Hepatocyte (in vitro differentiated cells): Measurements from ENCODE around the gene EIF3D. TPM values are rescaled to one million over a fixed set of nuclear protein-coding genes. Genes with fewer than 3 reads are reported as not detected.

Experiments used
- DNase-seq: peaks from one replicate; pipeline ENCODE4 v3.0.0-alpha.2; 2016; ENCODE audit warnings: low spot score
- H2AFZ ChIP-seq: fragments of 200-600 bp; sonication (generic); 2 replicates; pipeline ENCODE4 v1.6.0; 2016; ENCODE audit warnings: antibody characterized with exemption, mild to moderate bottlenecking
- H3K27ac ChIP-seq: fragments of 200-600 bp; sonication (generic); 2 replicates; pipeline ENCODE4 v1.5.1; 2016; ENCODE audit warnings: mild to moderate bottlenecking
- H3K27me3 ChIP-seq: fragments of 200-600 bp; sonication (generic); 2 replicates; pipeline ENCODE4 v1.6.1; 2016
- H3K36me3 ChIP-seq: fragments of 200-600 bp; sonication (generic); replicated peaks from 2 replicates; pipeline ENCODE4 v1.5.1; 2016; ENCODE audit warnings: low read depth; ENCODE audit not compliant: insufficient read depth
- H3K4me1 ChIP-seq: fragments of 200-600 bp; sonication (generic); 2 replicates; pipeline ENCODE4 v1.5.1; 2016; ENCODE audit warnings: mild to moderate bottlenecking, moderate library complexity; ENCODE audit not compliant: insufficient read depth
- H3K4me2 ChIP-seq: fragments of 200-600 bp; sonication (generic); 2 replicates; pipeline ENCODE4 v1.6.0; 2016
- H3K4me3 ChIP-seq: fragments of 200-600 bp; sonication (generic); 2 replicates; pipeline ENCODE4 v1.5.1; 2016; ENCODE audit warnings: mild to moderate bottlenecking
- H3K79me2 ChIP-seq: fragments of 200-600 bp; sonication (generic); 2 replicates; pipeline ENCODE4 v1.6.0; 2017; ENCODE audit warnings: mild to moderate bottlenecking
- H3K9me2 ChIP-seq: fragments of 200-600 bp; sonication (generic); replicated peaks from 2 replicates; pipeline ENCODE4 v1.6.0; 2017; ENCODE audit warnings: mild to moderate bottlenecking; ENCODE audit not compliant: insufficient read depth
- H3K9me3 ChIP-seq: fragments of 200-600 bp; sonication (generic); 2 replicates; pipeline ENCODE4 v1.5.1; 2016; ENCODE audit warnings: low read depth, mild to moderate bottlenecking
- H4K20me1 ChIP-seq: fragments of 200-600 bp; sonication (generic); 2 replicates; pipeline ENCODE4 v1.6.0; 2016; ENCODE audit warnings: mild to moderate bottlenecking; ENCODE audit not compliant: insufficient read depth, poor library complexity, severe bottlenecking
- CTCF ChIP-seq: fragments of 200-600 bp; sonication (generic); IDR thresholded peaks from 2 replicates; pipeline ENCODE4 v1.5.1; 2016; ENCODE audit warnings: antibody characterized with exemption, mild to moderate bottlenecking; ENCODE audit not compliant: poor library complexity
- EZH2 ChIP-seq: fragments of 200-600 bp; sonication (generic); IDR thresholded peaks from 2 replicates; pipeline ENCODE4 v1.6.1; 2016; ENCODE audit warnings: antibody characterized with exemption, mild to moderate bottlenecking, borderline replicate concordance
- EZH2phosphoT487 ChIP-seq: fragments of 200-600 bp; sonication (generic); IDR thresholded peaks from one replicate; pipeline ENCODE4 v1.6.1; 2018; ENCODE audit warnings: antibody characterized with exemption, mild to moderate bottlenecking, low read depth, moderate library complexity; ENCODE audit not compliant: unreplicated experiment, severe bottlenecking
- WGBS: methylation state at CpG from one replicate; pipeline ENCODE4 v1.1.6; 2016; ENCODE audit warnings: low lambda C conversion rate; ENCODE audit errors: missing lambda C conversion rate; 5-methylcytosine and 5-hydroxymethylcytosine counted together
- polyA plus RNA-seq: library from polyadenylated mRNA; unstranded; fragments of >200 nt; fragmentation: Nextera tagmentation; extraction: Ambion mirVana; gene quantifications from 2 replicates; pipeline ENCODE4 v1.2.1, GENCODE V29; 2016
- total RNA-seq: library from RNA; depleted of rRNA; stranded (reverse); fragments of >200 nt; gene quantifications from 2 replicates; pipeline ENCODE4 v1.2.3, GENCODE V29; 2014

EIF3D gene
- total and polyA plus RNA-seq, 2 experiments from 2014 or later, result 70.4 to 171 TPM

GRCh38 chr22:36512991-36513390, 16.0 kb downstream of the EIF3D start:
- Histone ChIP-seq H3K27ac (no peak overlapping the region), H2AFZ (no peak overlapping the region), H3K4me2 (no peak overlapping the region), H3K79me2 (no peaks in the 10 kb centered on the region), H3K4me1 (no peaks in the 10 kb centered on the region), H3K36me3 (peaks cover 4% of the 10 kb centered on the region), H3K9me2 (no peaks in the 10 kb centered on the region), H3K4me3 (no peak overlapping the region), H4K20me1 (no peaks in the 10 kb centered on the region), H3K27me3 (no peaks in the 10 kb centered on the region), H3K9me3 (no peaks in the 10 kb centered on the region)
- WGBS, result 94% methylated on average over 4 of the region's 4 CpGs
- TF ChIP-seq CTCF (no peak), EZH2phosphoT487 (no peak), EZH2 (no peak)
- DNase-seq, result no peak

- Histone ChIP-seq H3K4me3 (no peak overlapping the region), H3K27me3 (no peaks in the 10 kb centered on the region), H4K20me1 (no peaks in the 10 kb centered on the region), H2AFZ (no peak overlapping the region), H3K27ac (no peak overlapping the region), H3K4me1 (peaks cover 2% of the 10 kb centered on the region), H3K9me3 (no peaks in the 10 kb centered on the region), H3K4me2 (no peak overlapping the region), H3K9me2 (no peaks in the 10 kb centered on the region), H3K79me2 (no peaks in the 10 kb centered on the region), H3K36me3 (peaks cover 4% of the 10 kb centered on the region)
- no peak for TF ChIP-seq EZH2
- no peak for TF ChIP-seq EZH2phosphoT487
- no peak for TF ChIP-seq CTCF
- 97% methylated on average over 8 of the region's 8 CpGs for WGBS
- no peak for DNase-seq
Observed at GRCh38 chr22:36512333-36512732, 16.6 kb downstream of the EIF3D start.

GRCh38 chr22:36510966-36511881, 17.7 kb downstream of the EIF3D start:
- no peak overlapping the region for H3K27ac ChIP-seq
- H3K4me1 ChIP-seq, result peaks cover 10% of the 10 kb centered on the region
- DNase-seq, result peak; percentile 74
- H4K20me1 ChIP-seq, result no peaks in the 10 kb centered on the region
- H3K36me3 ChIP-seq, result peaks cover 4% of the 10 kb centered on the region
- H2AFZ ChIP-seq, result no peak overlapping the region
- H3K27me3 ChIP-seq, result no peaks in the 10 kb centered on the region
- 76% methylated on average over 17 of the region's 17 CpGs for WGBS
- no peak overlapping the region for H3K4me2 ChIP-seq
- no peak for TF ChIP-seq EZH2
- TF ChIP-seq CTCF, result peak; percentile 57
- H3K79me2 ChIP-seq, result peaks cover 3% of the 10 kb centered on the region
- no peak overlapping the region for H3K4me3 ChIP-seq
- H3K9me3 ChIP-seq, result no peaks in the 10 kb centered on the region
- no peaks in the 10 kb centered on the region for H3K9me2 ChIP-seq
